ENCODE data around the gene FAM217B. TPM values are rescaled to one million over a fixed set of nuclear protein-coding genes. Genes with fewer than 3 reads are reported as not detected.

FAM217B gene
- total and polyA plus RNA-seq, 2 of the 8 experiments (the other 6 are each of a cell fraction or from before 2014, with no cell fraction given), result 5.4 to 28.5 TPM

GRCh38 chr20:59955131-59955796 lies 15.1 kb downstream of the FAM217B start:
- no peak for FAIRE-seq
- POLR2A ChIA-PET (ENCODE audit: partially characterized antibody), result interaction anchor here (1.5 to 2.3 kb wide), 2 partner anchors 10 to 15 kb away, joined by 5 to 8 read pairs; partner anchors contain the start of genes FAM217B and PPP1R3D
- Histone ChIP-seq H3K4ac (replicated peaks; ENCODE audit: insufficient read length, low read depth, low read length) (no peak overlapping the region), H4K5ac (ENCODE audit: insufficient read length, low read depth, low read length) (no peak overlapping the region), H2AK5ac (ENCODE audit: low read depth, low read length) (no peak overlapping the region), H3K27ac (ENCODE audit: low read depth, low read length) (no peak overlapping the region), H4K8ac (ENCODE audit: extremely low read depth, insufficient read depth, low read length) (no peak overlapping the region), H3K23ac (ENCODE audit: insufficient read length) (no peak overlapping the region), H4K91ac (replicated peaks; ENCODE audit: insufficient read length, low read length) (no peak overlapping the region), H3K23me2 (ENCODE audit: low read depth, low read length) (no peaks in the 10 kb centered on the region), H2BK15ac (ENCODE audit: low read length) (no peak overlapping the region), H2AFZ (ENCODE audit: low read length) (no peak overlapping the region), H3K79me1 (ENCODE audit: low read depth, low read length) (no peaks in the 10 kb centered on the region), H3K18ac (ENCODE audit: extremely low read depth, low read length) (no peak overlapping the region), H3K79me2 (ENCODE audit: control insufficient read depth in 1 of 2, insufficient read depth in 2 of 2, low read length in 2 of 2) (no peaks in the 10 kb centered on the region), H3K9me3 (ENCODE audit: insufficient read depth in 2 of 2, low read depth in 1 of 2, low read length in 1 of 2) (no peaks in the 10 kb centered on the region), H3K56ac (replicated peaks; ENCODE audit: insufficient read length, low read depth, low read length) (no peak overlapping the region), H2BK5ac (ENCODE audit: low read depth, low read length) (no peak overlapping the region), H3K9ac (replicated peaks in 1 of 4; ENCODE audit: extremely low read depth in 1 of 4, low read depth in 3 of 4, low read length in 3 of 4) (no peak overlapping the region), H3K14ac (ENCODE audit: insufficient read length) (no peak overlapping the region), H3K27me3 (replicated peaks in 1 of 4; ENCODE audit: control insufficient read depth in 3 of 4, extremely low read depth in 1 of 4, insufficient read depth in 3 of 4, low read length in 3 of 4) (no peaks in the 10 kb centered on the region; a peak in 2 of 7 replicates), H4K20me1 (replicated peaks in 1 of 2; ENCODE audit: control insufficient read depth in 1 of 2, insufficient read depth in 2 of 2, low read length in 2 of 2) (no peaks in the 10 kb centered on the region), H3K4me1 (replicated peaks in 1 of 4; ENCODE audit: control insufficient read depth in 3 of 4, insufficient read depth in 4 of 4, low read length in 3 of 4) (0 out of 7 replicates have a peak, but pooled peaks cover 0 to 2% (median 0%) of the 10 kb centered on the region in 4 experiments), H2BK120ac (replicated peaks; ENCODE audit: low read depth, low read length) (no peak overlapping the region), H3K4me2 (ENCODE audit: insufficient read depth in 1 of 2, low read depth in 2 of 2, low read length in 2 of 2) (no peak overlapping the region), H3K36me3 (ENCODE audit: control insufficient read depth in 2 of 4, insufficient read depth in 4 of 4, low read length in 3 of 4) (no peaks in the 10 kb centered on the region), H2BK20ac (ENCODE audit: low read length) (no peak overlapping the region), H2BK12ac (ENCODE audit: low read depth, low read length) (no peak overlapping the region), H3K4me3 (ENCODE audit: extremely low read depth in 1 of 4, insufficient read depth in 2 of 4, low read depth in 3 of 4, low read length in 4 of 4) (no peak overlapping the region)
- DNase-seq (ENCODE audit: low read depth in 1 of 2, low spot score in 2 of 2), result no peak
- 81% methylated on average over 8 of the region's 8 CpGs; no CpG with 5 or more reads in 1 of the 2 experiments for WGBS, 2 experiments (ENCODE audit: extremely low coverage in 1 of 2, insufficient coverage in 1 of 2, insufficient read length in 1 of 2, insufficient replicate concordance in 2 of 2, low coverage in 1 of 2, low lambda C conversion rate in 2 of 2, missing lambda C conversion rate in 1 of 2)
- CTCF ChIA-PET (ENCODE audit: partially characterized antibody), result interaction anchor here (0.8 to 3.3 kb wide), 15 partner anchors 9 to 972 kb away, joined by 3 to 18 read pairs (median 4); no protein-coding TSS in a partner anchor
- TF ChIP-seq NRF1 (IDR thresholded peaks at IDR 0.05; ENCODE audit: low read depth, low read length) (no peak), PHF8 (conservative IDR thresholded peaks at IDR 0.05; ENCODE audit: low read depth, low read length) (no peak), SP1 (IDR thresholded peaks at IDR 0.05; ENCODE audit: low read depth, low read length) (no peak), SRF (IDR thresholded peaks at IDR 0.05; ENCODE audit: low read depth, low read length) (no peak), ATF2 (IDR thresholded peaks at IDR 0.05; ENCODE audit: low read length) (no peak), POLR2A (IDR thresholded peaks at IDR 0.05; ENCODE audit: control extremely low read depth in 1 of 2, low read depth in 2 of 2, low read length in 2 of 2) (no peak), EGR1 (IDR thresholded peaks at IDR 0.05; ENCODE audit: borderline replicate concordance, low read depth, low read length) (no peak), CBX8 (IDR thresholded peaks at IDR 0.05; ENCODE audit: borderline replicate concordance, low read depth, low read length) (no peak)
- TF ChIP-seq, protein P1, sequence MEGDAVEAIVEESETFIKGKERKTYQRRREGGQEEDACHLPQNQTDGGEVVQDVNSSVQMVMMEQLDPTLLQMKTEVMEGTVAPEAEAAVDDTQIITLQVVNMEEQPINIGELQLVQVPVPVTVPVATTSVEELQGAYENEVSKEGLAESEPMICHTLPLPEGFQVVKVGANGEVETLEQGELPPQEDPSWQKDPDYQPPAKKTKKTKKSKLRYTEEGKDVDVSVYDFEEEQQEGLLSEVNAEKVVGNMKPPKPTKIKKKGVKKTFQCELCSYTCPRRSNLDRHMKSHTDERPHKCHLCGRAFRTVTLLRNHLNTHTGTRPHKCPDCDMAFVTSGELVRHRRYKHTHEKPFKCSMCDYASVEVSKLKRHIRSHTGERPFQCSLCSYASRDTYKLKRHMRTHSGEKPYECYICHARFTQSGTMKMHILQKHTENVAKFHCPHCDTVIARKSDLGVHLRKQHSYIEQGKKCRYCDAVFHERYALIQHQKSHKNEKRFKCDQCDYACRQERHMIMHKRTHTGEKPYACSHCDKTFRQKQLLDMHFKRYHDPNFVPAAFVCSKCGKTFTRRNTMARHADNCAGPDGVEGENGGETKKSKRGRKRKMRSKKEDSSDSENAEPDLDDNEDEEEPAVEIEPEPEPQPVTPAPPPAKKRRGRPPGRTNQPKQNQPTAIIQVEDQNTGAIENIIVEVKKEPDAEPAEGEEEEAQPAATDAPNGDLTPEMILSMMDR (IDR thresholded peaks at IDR 0.05; ENCODE audit: control extremely low read depth in 1 of 3, insufficient read depth in 1 of 3, low read depth in 1 of 3, low read length in 3 of 3), result peak in 2 of 3 experiments; percentile 40 to 47; a peak in 3 of 4 replicates

All from H1 (cell line).